Lung microvascular endothelial cell (primary cell): ENCODE measurements around the gene MAP7. TPM values are rescaled to one million over a fixed set of nuclear protein-coding genes. Genes with fewer than 3 reads are reported as not detected.
"Not testable (repeated sequence)": the region's sequence is repeated elsewhere in the genome, so short reads cannot be mapped to it uniquely, and the experiment has no call there.

ENCODE experiments used
- DNase-seq, 2 donors: peaks; one replicate each; pipeline versions ENCODE4 v3.0.0 to v3.0.0-alpha.2; 2010; ENCODE audit warnings: low read depth in 2 of 2
- total RNA-seq: library from RNA; depleted of rRNA; stranded (reverse); fragments of >200 nt; gene quantifications from 2 replicates; pipeline ENCODE4 v1.2.1, GENCODE V29; 2014

MAP7 gene
- total RNA-seq, 1 donor from 2014 or later = 0.40 TPM

DNA sequence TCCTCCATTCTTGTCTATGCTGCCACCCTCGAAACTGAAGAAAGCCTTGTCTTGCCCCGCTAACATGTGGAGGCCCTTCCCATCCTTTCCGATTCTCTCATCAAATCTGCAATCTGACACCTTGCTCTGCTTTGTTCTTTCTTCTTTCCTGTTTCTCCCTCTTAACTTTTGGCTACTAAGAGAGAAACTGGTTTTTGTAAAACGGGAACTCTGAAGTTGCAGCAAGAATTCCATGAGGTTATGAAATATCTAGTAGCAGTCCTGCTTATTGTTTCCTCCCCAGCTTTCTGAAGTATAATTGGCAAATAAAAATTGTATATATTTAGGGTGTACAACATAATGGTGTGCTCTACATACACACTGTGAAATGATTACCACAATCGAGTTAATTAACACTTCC, 80.2 kb downstream of the MAP7 start:
- DNase-seq = no peak

DNA sequence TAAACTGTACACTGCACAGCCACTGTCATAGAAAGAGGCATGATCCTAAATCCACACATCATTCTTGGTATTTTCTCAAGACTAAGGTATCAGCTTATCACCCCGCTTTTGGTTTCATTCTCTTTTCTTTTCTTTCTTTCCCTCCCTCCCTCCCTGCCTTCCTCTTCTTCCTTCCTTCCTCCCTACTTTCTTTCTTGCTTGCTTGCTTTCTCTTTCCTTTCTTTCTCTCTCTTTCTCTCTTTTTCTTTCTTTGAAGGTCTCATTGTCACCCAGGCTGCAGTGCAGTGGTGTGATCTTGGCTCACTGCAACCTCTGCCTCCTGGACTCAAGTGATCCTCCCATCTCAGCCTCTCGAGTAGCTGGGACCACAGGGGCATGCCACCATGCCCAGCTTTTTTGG, 81.1 kb downstream of the MAP7 start:
- DNase-seq = no peak

- DNase-seq = no peak
Measured at GRCh38 chr6:136468711-136469110, 81.5 kb downstream of the MAP7 start.

DNA sequence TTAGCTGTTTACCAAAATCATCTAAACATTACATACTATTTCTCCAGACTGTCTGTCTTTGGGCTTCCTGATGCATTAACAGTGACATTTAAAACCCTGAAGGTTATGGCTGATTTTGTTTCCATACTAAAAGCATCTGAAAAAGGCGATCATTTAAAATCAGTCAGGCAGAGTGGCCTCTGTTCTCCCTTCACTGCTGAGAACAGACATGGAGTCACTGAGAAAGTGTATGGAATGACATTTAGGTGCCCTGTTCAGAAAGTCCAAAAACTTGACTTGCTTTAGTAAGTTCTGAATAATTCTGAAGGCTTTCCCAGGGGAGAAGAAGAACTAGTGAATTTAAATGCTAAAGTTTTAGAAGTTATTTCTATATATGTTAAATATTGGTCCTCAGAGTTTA, 83.0 kb downstream of the MAP7 start:
- no peak for DNase-seq

DNA sequence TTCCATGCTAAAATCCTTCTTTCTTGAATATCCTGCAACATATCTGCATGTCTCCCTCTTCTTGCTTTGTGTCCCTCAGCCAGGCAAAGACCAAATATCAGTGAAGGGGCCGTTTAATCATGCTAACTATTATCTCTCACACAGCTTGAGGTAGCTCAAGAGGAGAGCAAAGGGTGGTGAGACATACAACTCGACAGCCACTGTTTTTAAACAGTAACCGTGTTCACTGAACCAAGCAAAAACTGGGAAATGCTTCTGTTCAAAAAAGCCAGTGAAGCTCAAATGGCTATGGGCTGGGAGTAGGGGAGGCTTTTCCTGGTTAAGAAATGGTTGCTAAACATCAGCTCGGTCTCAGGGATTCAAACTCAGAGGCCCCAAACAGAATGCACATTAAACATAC, 83.4 kb downstream of the MAP7 start:
- no peak for DNase-seq

- no peak for DNase-seq
Measured at GRCh38 chr6:136465766-136466303, 84.4 kb downstream of the MAP7 start.

- DNase-seq = no peak
Measured at GRCh38 chr6:136464874-136465273, 85.3 kb downstream of the MAP7 start.

DNA sequence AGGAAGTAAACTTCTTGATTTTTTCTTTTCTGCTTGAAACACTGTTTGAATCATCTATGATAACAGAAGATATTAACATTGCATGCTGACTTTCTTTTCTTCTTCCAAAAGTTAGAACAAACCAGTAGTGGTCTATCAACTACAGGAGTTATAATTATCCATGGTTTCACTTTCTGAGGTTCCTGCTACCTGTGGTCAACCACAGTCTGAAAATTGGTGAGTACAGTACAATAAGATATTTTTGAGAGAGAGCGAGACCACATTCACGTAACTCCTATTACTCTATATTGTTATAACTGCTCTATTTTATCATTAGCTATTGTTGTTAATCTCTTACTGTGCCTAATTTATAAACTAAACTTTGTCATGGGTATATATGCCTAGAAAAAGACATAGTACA, 86.1 kb downstream of the MAP7 start:
- no peak for DNase-seq

DNA sequence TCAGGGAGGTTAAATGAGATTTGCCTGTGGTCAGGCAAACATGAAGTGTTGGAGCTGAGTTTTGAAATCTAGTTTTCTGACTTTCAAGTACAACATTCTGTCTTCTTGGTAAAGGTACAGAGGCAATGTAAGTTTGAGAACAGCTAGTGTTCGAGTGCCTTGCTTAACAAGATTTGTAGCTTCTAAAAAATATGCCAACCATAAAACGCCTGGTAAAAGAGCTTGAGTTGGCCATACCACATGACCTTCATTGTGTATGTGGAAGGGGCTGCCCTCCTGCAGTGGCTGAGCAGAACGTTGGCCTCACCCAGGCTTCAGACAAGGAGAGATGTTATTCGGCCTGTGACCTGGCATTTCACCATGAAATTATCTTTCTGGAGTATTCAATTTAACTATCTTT, 86.5 kb downstream of the MAP7 start:
- no peak for DNase-seq

DNA sequence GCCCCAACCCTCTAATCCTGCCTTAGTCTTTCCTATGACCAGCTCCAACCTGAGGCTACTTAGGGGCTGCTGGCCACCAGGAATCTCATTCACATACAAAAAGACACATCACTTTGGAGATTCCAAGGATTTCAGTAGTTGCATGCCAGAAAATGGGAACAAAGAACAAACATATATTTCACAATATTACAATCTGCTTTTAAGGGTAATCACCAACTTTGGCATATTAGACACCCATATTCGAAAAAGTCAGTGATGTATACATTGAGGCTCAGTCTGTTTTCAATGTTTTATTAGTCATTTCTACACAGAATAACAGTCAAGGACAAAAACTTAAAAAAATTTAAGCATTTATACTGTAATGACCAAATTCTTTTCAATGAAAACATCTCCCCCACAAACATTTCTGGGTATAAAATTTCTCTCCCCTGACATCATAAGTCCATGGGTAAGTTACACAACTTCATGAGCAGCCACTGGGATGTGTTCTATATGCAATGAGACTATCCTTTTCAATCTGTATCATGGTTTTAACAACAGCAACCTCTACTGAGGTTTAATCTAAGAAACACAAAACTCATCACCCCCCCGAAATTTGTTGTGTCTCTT, 103.5 kb downstream of the MAP7 start:
- no peak for DNase-seq

GRCh38 chr6:136446145-136446544, 104.1 kb downstream of the MAP7 start:
- DNase-seq = no peak

GRCh38 chr6:136445063-136445462, 105.2 kb downstream of the MAP7 start:
- no peak for DNase-seq

- DNase-seq = no peak
Measured at GRCh38 chr6:136440203-136440602, 110.0 kb downstream of the MAP7 start.

DNA sequence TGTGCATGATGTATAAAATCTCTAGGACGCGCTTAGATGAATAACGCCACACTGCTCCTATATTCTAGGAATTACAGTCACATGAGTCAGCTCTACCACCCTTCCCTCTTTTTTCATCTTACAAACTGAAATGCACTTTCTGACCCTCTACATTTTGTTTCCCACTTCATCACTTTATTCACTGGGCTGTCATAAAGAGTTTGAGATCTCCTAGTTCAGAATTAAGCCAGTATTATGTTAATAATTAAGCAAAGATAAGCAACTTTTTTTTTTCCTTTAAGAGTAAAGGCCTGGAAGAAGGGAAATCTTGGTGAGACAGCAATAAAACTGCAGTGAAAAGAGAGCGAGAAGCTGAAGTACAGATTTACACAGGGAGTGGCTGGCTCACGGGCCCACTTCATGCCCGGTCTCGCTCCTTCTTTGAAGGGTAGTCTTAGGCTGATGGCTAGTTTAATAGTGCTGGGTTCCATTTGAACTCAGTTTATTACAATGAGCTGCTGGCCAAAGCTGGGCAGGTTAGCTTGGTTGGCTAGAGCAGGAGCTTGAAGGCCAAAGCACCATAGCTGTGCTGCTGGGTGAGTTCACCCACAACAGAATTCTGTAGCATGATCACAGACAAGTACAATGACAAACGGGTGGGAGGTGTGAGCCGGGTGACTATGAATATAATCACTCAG, 110.6 kb downstream of the MAP7 start:
- no peak for DNase-seq

DNA sequence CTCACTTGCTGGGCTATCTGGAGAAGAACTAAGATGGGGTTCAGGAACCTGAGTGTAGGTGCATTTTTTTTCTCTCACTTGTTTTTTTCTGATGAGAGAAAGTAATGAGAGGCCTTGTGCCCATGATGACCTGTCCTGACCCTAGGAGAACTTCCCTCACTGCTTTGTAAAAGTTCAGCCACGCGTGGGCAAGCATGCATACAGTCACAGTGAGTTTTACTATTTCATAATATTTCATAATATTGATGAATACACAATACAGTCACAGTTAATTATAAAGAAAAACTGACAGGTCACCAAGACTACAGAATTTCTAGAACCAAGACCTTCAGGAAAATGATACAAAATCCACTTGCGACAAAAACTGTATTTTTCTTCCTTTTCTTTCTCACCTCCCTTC, 111.8 kb downstream of the MAP7 start:
- no peak for DNase-seq

DNA sequence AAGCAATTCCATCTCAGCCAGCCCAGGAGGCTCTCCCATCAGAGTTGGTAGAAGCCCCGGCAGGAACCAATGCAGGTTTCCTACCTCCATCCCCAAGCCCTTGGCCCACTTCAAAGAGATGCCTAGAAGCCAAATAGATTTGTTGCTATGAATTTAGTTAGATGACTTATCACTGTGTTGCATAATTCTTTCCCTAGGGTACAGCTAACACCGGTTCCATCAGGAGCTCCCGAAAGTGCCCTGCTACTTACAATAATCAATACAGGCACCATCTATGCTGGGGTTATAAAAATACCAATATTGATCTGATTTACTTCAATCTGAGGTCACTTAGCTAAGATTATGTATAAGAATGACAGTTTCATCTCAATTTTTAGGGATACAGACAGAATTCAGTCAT, 113.0 kb downstream of the MAP7 start:
- DNase-seq = no peak

DNA sequence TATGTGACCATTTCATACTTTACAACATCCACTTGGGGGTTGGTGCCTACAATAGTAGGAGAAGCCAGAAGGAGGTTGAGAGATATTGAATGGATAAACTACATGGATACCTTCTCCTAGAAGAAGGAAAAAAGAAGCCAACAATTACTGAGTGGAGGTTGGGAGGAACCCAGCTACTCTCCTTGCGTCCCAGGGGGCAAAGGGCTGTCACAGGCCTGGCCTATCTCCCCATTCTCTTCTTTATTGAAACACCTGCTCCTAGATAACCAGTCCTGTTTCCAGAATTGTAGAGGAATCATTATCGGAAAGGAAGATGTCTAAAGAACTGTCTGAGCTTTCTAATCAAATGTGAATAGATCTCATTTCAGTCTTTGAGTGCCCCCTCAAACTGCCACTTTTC, 115.1 kb downstream of the MAP7 start:
- DNase-seq = no peak

- DNase-seq = not testable (repeated sequence)
Measured at GRCh38 chr6:136431306-136431705, 118.9 kb downstream of the MAP7 start.

DNA sequence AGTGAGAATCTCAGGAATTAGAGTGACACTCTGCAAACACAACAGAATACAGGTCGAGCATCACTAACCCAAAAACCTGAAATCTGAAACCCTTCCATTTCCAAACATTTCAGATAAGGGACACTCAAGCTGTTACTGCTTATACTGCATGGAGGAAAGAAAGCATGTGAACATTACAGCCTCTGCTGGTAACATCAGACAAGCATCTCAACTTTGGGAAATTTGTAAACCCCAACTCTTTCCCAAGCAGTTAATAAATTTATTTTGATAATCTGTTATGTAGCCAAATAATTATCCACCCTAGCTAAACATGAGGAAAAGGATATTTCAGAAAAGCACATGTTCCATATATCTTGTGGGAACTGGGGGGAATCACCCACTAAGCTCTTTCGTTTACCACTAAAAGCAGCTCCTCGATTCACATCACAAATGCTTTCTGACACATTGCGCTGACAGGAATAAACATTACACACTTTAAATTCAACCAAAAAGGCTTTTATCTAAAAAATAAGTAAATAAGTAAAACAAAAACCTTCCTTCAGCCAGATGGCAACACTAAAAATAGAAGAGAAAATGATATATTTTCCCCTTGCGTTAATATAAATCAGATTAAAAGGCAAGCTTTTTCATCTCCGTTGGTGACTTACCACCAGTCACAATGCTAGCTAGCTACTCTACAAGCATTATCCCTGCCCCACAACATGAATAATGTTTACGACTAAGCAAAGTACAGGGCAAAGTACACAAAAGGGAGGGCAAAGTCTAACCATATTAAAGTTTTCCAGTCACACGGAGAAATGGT, 120.8 kb downstream of the MAP7 start:
- no peak for DNase-seq

GRCh38 chr6:136427378-136427717, 122.9 kb downstream of the MAP7 start:
- no peak for DNase-seq

GRCh38 chr6:136426627-136427377, 123.4 kb downstream of the MAP7 start:
- DNase-seq = no peak

DNA sequence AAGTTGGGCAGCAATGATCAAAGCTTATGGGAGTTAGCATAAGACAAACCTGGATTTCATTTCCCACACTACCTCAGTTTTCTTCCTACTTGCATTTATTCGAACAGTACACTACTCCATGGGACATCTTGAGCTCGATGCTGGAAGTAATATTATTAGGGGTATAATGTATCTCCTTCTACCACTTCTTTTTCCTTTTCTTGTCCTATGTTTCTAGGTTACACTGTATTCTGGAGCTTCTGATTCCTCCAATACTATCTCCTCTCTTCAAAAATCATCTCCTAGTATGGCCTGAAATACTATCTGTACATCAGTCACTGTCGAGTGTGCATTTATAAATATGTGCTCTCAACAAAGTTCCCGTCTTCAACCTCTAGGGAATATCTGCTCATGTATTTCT, 124.4 kb downstream of the MAP7 start:
- DNase-seq = no peak
